Lower leg skin (tissue), 3 donors: ENCODE results near the gene PIEZO2.

Source experiments
- POLR2A ChIP-seq, 2 donors: fragments of 450-650 bp; IDR thresholded peaks; one replicate each; pipeline ENCODE4 v1.6.1; 2016 to 2017; ENCODE audit warnings: antibody characterized with exemption in 2 of 2, mild to moderate bottlenecking in 1 of 2, moderate library complexity in 1 of 2
- TF ChIP-seq, protein P1 (sequence below), 3 donors: fragments of 450-650 bp; IDR thresholded peaks; one replicate each; pipeline ENCODE4 v1.5.1; 2016; ENCODE audit warnings: antibody characterized with exemption in 3 of 3, mild to moderate bottlenecking in 3 of 3, moderate library complexity in 2 of 3

DNA sequence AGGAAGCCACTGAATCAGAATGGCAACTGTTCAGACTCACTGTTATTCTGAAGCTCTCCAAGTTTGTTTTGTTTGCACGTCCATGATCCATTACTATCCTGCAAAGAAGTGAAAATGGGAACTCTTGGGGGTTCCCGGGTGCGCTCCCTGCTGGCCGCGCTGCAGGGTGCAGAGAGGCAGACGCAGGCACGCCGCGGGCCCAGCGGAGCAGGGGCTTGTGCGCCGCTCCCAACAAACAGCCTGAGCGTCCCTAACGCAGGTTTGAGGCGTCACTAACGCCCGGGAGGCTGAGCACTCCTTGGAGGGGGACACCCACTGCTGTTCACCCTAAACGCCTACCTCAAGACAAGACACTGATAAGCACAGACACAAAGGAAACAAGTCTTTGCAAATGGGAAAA, 14.3 kb upstream of the PIEZO2 start:
- TF ChIP-seq, protein P1, sequence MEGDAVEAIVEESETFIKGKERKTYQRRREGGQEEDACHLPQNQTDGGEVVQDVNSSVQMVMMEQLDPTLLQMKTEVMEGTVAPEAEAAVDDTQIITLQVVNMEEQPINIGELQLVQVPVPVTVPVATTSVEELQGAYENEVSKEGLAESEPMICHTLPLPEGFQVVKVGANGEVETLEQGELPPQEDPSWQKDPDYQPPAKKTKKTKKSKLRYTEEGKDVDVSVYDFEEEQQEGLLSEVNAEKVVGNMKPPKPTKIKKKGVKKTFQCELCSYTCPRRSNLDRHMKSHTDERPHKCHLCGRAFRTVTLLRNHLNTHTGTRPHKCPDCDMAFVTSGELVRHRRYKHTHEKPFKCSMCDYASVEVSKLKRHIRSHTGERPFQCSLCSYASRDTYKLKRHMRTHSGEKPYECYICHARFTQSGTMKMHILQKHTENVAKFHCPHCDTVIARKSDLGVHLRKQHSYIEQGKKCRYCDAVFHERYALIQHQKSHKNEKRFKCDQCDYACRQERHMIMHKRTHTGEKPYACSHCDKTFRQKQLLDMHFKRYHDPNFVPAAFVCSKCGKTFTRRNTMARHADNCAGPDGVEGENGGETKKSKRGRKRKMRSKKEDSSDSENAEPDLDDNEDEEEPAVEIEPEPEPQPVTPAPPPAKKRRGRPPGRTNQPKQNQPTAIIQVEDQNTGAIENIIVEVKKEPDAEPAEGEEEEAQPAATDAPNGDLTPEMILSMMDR (IDR thresholded peaks at IDR 0.05): no peak
- no peak for TF ChIP-seq POLR2A (IDR thresholded peaks at IDR 0.05)
